ENCODE data around the gene LHFPL5. TPM values are rescaled to one million over a fixed set of nuclear protein-coding genes. Genes with fewer than 3 reads are reported as not detected.

The LHFPL5 gene
- total RNA-seq, 1 donor from 2014 or later = not detected

DNA sequence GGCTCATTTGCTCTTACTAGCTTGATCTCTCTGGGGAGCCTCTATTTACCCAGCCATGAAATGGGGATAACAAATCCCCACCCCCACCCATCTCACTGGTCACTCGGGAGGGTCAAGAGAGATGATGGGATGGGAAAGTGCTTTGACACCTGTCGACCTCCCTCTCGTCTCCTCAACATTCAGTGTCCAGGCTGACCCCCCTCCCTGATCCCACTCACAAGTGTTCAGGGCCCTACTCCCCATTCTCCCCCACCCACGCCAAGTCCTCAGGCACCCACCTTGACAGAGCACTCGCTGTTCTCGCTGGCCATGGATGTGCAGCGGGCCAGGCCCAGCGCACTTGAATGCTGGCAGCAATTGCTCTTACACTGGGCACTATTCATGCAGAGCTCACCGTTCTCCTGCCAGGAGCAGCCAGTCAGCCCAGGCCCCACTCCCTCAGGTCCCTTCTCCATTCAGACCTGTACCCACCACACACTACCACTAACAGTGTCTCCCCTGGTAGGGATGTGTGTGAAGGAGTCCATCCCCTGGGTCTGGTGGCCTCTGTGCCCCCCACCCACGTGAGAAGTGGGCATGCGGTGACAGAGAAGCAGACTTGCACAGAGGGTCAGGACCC is 9.6 kb upstream of the LHFPL5 start:
- H3K36me3 ChIP-seq = no peaks in the 10 kb centered on the region
- no peak for DNase-seq (ENCODE audit: low spot score in 2 of 2)
- H3K27ac ChIP-seq = no peak overlapping the region
- no peaks in the 10 kb centered on the region for H3K27me3 ChIP-seq
- TF ChIP-seq CTCF (IDR thresholded peaks at IDR 0.05) = no peak
- intact Hi-C loops (cut with DNase I) = no loop called here
- no peaks in the 10 kb centered on the region for H3K9me3 ChIP-seq
- H3K4me3 ChIP-seq = no peak overlapping the region
- no peaks in the 10 kb centered on the region for H3K4me1 ChIP-seq

- no peaks in the 10 kb centered on the region for H3K27me3 ChIP-seq
- H3K4me1 ChIP-seq = no peaks in the 10 kb centered on the region
- no peak for DNase-seq (ENCODE audit: low spot score in 2 of 2)
- H3K27ac ChIP-seq = no peak overlapping the region
- no peak for TF ChIP-seq CTCF (IDR thresholded peaks at IDR 0.05)
- no peaks in the 10 kb centered on the region for H3K36me3 ChIP-seq
- no peaks in the 10 kb centered on the region for H3K9me3 ChIP-seq
- H3K4me3 ChIP-seq = no peak overlapping the region
- intact Hi-C loops (cut with DNase I) = no loop called here
These were observed 8.9 kb upstream of the LHFPL5 start for GRCh38 chr6:35796236-35796635.

GRCh38 chr6:35797837-35798526 is 7.2 kb upstream of the LHFPL5 start:
- no peaks in the 10 kb centered on the region for H3K4me1 ChIP-seq
- no peaks in the 10 kb centered on the region for H3K9me3 ChIP-seq
- intact Hi-C loops (cut with DNase I) = no loop called here
- no peaks in the 10 kb centered on the region for H3K36me3 ChIP-seq
- H3K27me3 ChIP-seq = no peaks in the 10 kb centered on the region
- H3K27ac ChIP-seq = no peak overlapping the region
- no peak for TF ChIP-seq CTCF (IDR thresholded peaks at IDR 0.05)
- no peak overlapping the region for H3K4me3 ChIP-seq
- DNase-seq (ENCODE audit: low spot score in 2 of 2) = no peak

DNA sequence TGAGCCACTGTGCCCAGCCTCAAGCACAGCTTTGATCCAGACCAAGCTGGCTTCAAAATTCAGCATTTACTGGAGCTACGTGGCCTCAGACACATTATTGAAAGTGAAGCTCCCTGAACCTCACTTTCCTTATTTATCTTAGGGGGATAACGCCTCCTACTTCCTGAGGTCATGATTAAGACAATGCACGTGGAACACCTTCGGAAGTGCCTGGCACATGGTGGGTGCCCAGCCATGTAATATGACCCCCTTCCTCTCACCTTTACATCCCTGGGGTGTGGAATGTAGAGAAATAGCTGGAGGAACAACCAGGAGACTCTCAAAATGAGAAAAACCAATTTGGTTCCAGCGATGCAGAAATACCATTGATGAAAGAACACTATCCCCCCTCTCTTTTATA is 6.4 kb upstream of the LHFPL5 start:
- no peak overlapping the region for H3K27ac ChIP-seq
- no peak for TF ChIP-seq CTCF (IDR thresholded peaks at IDR 0.05)
- no peaks in the 10 kb centered on the region for H3K9me3 ChIP-seq
- no peak overlapping the region for H3K4me3 ChIP-seq
- intact Hi-C loops (cut with DNase I) = no loop called here
- no peak for DNase-seq (ENCODE audit: low spot score in 2 of 2)
- H3K36me3 ChIP-seq = no peaks in the 10 kb centered on the region
- no peaks in the 10 kb centered on the region for H3K4me1 ChIP-seq
- H3K27me3 ChIP-seq = no peaks in the 10 kb centered on the region

DNA sequence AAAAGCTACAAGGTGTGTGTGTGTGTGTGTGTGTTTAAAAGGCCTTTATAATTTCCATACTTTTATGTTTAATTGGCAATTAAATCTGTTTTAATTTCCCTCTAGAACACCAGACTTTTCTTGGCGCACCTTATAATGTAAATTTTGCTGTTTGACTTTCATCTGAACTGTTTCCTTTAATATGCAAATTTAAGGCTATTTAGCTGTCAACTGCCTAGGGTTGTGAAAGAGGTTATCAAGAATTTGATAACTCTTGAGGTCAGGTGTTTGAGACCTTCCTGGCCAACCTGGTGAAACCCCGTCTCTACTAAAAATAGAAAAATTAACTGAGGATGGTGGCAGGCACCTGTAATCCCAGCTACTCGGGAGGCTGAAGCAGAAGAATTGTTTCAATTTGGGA is 4.0 kb upstream of the LHFPL5 start:
- TF ChIP-seq CTCF (IDR thresholded peaks at IDR 0.05) = no peak
- H3K9me3 ChIP-seq = no peaks in the 10 kb centered on the region
- intact Hi-C loops (cut with DNase I) = no loop called here

More for the DNA sequence above, 4.0 kb upstream of the LHFPL5 start:
- Histone ChIP-seq H3K36me3 (no peaks in the 10 kb centered on the region), H3K4me3 (no peak overlapping the region), H3K27ac (no peak overlapping the region), H3K4me1 (no peaks in the 10 kb centered on the region), H3K27me3 (no peaks in the 10 kb centered on the region)
- DNase-seq (ENCODE audit: low spot score in 2 of 2) = no peak
